Measurements from ENCODE around the gene MAPK10.
"Not testable (repeated sequence)": the region's sequence is repeated elsewhere in the genome, so short reads cannot be mapped to it uniquely, and the experiment has no call there.

Gene MAPK10

GRCh38 chr4:86338989-86339388 lies 20.9 kb downstream of the MAPK10 start:
- no peak for DNase-seq (ENCODE audit: low read depth in 3 of 3)

- DNase-seq (ENCODE audit: low read depth in 3 of 3), result no peak
These were observed 21.3 kb downstream of the MAPK10 start for GRCh38 chr4:86338521-86338920.

GRCh38 chr4:86334020-86334750 lies 25.7 kb downstream of the MAPK10 start:
- no peak for DNase-seq (ENCODE audit: low read depth in 3 of 3)

DNA sequence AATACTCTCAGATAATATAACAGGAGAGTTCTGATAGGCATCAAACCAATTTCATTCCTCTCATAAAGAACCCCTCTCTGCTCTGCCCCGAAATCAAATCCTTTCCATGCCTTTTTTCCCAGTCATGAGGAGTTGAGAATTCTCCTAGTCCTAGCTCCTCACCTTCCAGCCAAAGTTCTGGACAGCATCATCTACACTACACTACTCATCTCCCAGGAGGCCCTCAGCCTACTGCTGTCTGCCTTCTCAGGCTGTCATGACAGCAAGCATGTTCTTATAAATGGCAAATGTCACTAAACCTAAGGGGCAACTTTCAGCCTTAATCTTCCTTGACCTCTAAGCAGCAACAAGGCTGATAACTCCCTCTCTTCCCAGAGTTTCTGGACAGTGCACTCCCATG lies 26.6 kb downstream of the MAPK10 start:
- no peak for DNase-seq (ENCODE audit: low read depth in 3 of 3)

- no peak for DNase-seq (ENCODE audit: low read depth in 3 of 3)
These were observed 28.7 kb downstream of the MAPK10 start for GRCh38 chr4:86330961-86331742.

GRCh38 chr4:86330411-86330810 lies 29.4 kb downstream of the MAPK10 start:
- not testable (repeated sequence) for DNase-seq (ENCODE audit: low read depth in 3 of 3)

- DNase-seq (ENCODE audit: low read depth in 3 of 3), result no peak
These were observed 30.4 kb downstream of the MAPK10 start for GRCh38 chr4:86329431-86329830.

DNA sequence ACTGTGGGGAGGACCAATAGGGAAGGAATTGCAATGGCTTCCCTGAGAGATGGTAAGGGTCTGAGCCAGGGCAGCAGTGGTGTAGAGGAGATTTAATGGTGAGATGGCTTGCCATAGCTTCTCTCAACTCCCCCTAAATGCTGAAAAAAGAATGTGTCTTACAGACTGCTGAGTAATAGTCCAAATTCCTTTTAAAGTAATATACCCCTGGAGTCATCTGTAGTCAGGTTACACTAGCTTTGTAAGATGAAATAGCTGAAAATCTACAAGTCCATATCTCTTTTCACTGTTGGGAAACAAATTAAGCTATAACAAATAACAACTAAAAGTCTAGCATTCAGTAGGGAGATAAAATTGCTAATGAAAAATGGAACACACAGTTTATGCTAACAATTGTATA lies 33.5 kb downstream of the MAPK10 start:
- no peak for DNase-seq (ENCODE audit: low read depth in 3 of 3)

DNA sequence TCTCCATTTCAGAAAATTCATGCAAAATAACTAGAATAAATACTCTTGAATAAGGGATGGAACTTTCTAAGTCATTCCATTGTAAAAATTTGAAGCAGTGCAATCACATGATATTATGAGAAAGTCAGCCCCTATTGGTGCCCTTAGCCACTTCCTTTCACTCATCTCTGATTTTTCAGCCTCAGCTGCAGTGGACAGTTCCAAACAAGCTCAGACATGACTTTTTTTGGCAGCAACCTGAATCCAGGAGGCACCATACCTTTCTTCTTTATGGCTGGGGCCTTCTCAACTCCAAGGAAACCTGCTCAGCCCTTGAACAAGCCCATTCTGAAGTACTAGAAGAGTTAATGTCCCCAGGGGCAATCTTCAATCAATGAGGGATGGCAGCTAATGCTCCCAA lies 40.5 kb downstream of the MAPK10 start:
- DNase-seq (ENCODE audit: low read depth in 3 of 3), result no peak

DNA sequence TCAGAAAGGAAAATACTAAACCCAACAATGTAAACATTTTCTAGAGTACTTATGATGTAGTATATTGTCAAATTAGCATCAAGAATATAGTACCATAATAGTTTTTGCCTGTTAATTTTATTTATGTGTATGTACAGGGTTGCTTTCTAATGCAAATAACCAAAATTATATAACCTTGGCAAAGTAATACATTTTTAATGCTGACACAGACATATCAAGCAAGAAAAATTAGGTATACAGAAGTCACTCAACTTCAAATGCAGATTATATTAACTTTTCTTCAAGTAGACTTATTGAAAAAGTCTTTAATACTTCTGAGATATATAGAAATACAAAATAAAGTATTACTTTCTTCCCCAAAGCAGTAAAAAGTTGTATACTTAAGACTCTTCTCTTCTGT lies 44.3 kb downstream of the MAPK10 start:
- DNase-seq (ENCODE audit: low read depth in 3 of 3), result no peak

- no peak for DNase-seq (ENCODE audit: low read depth in 3 of 3)
These were observed 46.2 kb downstream of the MAPK10 start for GRCh38 chr4:86313656-86314055.

DNA sequence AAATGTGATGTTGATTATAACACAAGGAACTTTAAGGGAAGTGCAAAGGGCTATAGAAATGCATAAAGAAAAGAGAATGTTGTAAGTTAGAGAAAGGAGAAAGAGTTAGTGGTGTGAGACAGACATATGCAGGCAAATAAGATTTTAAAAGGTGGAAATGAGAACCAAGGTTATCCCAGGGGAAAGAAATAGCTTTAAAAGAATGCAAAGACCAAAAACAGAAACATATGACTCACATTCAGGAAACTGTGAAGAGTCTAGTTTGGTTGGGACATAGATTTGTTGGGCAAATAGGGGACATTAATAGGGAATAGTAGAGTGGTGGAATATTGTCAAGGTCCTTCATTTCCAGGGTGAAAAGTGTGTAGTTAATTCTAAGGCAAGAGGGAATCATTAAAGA lies 52.4 kb downstream of the MAPK10 start:
- DNase-seq (ENCODE audit: low read depth in 3 of 3), result no peak

DNA sequence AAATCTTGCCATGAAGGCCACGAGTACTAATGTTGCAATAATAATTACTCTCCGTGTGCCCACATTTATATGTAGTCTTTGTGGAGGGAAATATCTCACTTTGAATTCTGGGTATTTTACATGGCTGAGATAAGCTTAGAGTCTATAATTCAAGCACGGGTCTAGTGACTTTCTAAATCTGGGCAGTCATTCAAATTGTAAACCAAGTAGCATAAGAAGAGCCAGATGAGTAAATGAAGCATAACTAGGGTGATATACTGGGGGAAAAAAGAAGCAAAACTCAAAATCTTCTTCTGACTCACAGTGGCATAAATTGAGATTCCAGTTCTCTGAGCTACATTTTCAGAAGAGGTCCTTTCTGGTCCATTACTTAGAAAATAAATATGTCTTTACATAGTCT lies 53.0 kb downstream of the MAPK10 start:
- no peak for DNase-seq (ENCODE audit: low read depth in 3 of 3)

DNA sequence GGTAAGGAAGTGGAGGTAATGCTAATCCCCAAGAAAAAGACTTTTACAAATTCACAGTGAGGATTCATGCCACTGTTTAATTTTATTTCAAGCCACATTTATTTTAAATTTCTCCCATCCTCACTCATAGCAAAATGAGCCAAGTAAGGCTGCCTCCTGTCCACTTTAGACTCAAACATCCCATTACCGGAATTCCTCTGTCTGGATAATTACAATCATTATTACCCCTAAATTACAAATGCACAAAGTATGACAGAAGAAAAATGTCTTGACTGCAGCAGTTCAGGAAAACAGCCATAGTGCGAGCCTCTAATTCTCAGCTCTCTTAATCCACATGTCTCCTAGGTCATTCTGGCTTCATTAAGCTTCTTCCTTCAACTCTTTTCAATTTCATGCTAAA lies 57.0 kb downstream of the MAPK10 start:
- no peak for DNase-seq (ENCODE audit: low read depth in 3 of 3)

GRCh38 chr4:86302251-86302650 lies 57.6 kb downstream of the MAPK10 start:
- no peak for DNase-seq (ENCODE audit: low read depth in 3 of 3)

- DNase-seq (ENCODE audit: low read depth in 3 of 3), result no peak
These were observed 59.3 kb downstream of the MAPK10 start for GRCh38 chr4:86300516-86300915.

GRCh38 chr4:86296865-86297264 lies 63.0 kb downstream of the MAPK10 start:
- DNase-seq (ENCODE audit: low read depth in 3 of 3), result no peak

DNA sequence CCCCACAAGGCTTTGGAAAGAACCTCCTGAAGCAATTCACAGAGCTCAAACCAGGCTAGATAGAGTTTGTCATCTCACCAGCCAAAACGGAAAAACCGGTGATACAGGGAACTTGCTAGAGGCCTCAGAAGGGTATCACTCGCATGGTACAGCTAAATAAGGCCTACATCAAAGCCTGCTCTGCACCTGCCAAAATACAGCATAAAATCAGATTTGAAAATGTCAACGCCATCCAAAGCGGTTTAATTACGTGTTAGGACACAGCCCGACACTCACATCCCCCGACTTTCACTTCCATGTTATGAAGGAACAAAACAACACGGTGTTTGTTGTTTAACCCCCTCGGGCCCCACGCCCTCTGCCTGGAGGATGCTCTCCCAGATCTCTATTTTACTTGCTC lies 65.0 kb downstream of the MAPK10 start:
- DNase-seq (ENCODE audit: low read depth in 3 of 3), result no peak

DNA sequence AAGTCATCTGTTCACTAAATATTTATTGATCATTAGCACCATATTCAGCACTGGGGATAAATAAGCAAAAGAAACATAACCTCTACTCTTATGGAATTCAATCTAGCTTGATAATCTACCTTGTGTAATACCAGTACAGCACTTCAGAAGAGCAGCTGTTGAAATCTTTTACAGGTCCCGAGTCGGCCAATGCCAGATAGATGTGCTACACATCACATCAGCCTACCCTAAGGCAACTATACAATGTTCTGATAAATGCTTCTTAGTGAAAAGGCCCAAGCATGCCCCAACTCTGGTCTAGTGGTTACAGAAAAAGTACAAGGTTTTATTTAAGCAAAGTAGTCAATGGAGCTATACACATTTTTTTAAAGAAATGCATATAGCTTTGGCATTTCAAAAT lies 68.7 kb downstream of the MAPK10 start:
- DNase-seq (ENCODE audit: low read depth in 3 of 3), result no peak

DNA sequence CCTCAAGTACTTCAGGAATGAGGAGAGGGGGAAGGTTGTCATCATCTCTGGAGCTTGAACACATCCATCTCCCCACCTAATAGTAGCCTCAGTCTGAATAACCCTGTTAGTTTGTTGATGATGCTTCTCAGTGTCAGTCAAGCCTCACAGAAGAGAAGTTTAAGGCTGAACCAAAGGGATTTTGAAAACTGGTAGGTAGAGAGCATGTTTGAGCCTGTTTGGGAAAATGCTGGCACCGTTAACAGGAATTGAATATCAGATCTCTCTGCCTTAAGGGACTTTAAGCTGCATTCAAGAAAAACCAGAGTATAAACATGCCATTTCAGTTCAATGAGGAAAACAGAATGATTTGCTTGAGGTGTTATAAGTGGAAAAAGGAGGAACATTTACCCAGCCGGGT lies 73.1 kb downstream of the MAPK10 start:
- no peak for DNase-seq (ENCODE audit: low read depth in 3 of 3)

GRCh38 chr4:86283371-86283770 lies 76.5 kb downstream of the MAPK10 start:
- no peak for DNase-seq (ENCODE audit: low read depth in 3 of 3)

DNA sequence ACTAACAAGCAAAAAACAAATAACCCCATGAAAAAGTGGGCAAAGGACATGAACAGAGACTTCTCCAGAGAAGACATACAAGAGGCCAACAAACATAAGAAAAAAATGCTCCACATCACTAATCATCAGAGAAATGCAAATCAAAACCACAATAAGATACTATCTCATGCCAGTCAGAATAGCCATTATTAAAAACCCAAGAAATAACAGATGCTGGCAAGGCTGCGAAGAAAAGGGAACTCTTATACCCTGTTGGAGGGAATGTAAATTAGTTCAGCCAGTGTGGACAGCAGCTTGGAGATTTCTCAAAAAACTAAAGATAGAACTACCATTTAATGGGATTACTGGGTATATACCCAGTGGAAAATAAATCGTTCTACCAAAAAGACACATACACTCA lies 79.6 kb downstream of the MAPK10 start:
- DNase-seq (ENCODE audit: low read depth in 3 of 3), result no peak

- DNase-seq (ENCODE audit: low read depth in 3 of 3), result no peak
These were observed 80.4 kb downstream of the MAPK10 start for GRCh38 chr4:86279293-86279960.

Data from stimulated activated CD4-positive, alpha-beta T cell treated with anti-CD3 and anti-CD28 coated beads, TNF-alpha, amount 100 ng/mL, for 24 hours (primary cell).